ENCODE measurements around the gene RYR2. TPM values are rescaled to one million over a fixed set of nuclear protein-coding genes. Genes with fewer than 3 reads are reported as not detected.

RYR2 gene
- total RNA-seq, 1 experiment from 2014 or later: 0.03 TPM

DNA sequence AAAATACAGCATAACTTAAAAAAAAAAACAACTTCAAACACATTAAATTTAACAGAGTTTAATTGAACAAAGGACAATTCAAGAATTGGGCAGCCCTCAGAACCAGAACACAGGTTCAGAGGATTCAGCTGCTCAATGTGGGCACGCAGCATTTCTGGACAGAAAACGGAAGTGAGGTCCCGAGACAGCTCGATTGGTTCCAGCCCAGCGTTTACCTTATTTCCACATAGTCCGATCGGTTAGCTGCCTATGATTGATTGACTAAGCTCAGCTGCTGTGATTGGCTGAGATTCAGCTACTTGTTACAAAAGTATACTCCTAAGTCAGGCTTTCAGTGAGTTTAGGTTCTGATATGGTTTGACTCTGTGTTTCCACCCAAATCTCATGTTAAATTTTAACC is 815.5 kb downstream of the RYR2 start:
- H3K36me3 ChIP-seq (ENCODE audit: control insufficient read depth, insufficient read depth, low read length): no peaks in the 10 kb centered on the region
- ATAC-seq (no peak), DNase-seq (ENCODE audit: low read depth, low spot score) (no peak)
- no TSS peak for BruUV-seq (replicated peaks)
- H3K27ac ChIP-seq (ENCODE audit: low read length): no peak overlapping the region
- no peaks in the 10 kb centered on the region for H3K4me1 ChIP-seq (ENCODE audit: control insufficient read depth, insufficient read depth, low read length)
- intact Hi-C loops (cut with micrococcal nuclease; ENCODE audit: unreplicated experiment) (no loop called here), in situ Hi-C loops (cut with HindIII; ENCODE audit: low pct_unique_long_range_greater_than_20kb, low sequenced_read_pairs) (no loop called here)
- no peaks in the 10 kb centered on the region for H3K27me3 ChIP-seq (ENCODE audit: control insufficient read depth, insufficient read depth, low read length)
- no peaks in the 10 kb centered on the region for H3K9me3 ChIP-seq (ENCODE audit: control insufficient read depth, insufficient read depth, low read depth, low read length)
- TF ChIP-seq, protein P1, sequence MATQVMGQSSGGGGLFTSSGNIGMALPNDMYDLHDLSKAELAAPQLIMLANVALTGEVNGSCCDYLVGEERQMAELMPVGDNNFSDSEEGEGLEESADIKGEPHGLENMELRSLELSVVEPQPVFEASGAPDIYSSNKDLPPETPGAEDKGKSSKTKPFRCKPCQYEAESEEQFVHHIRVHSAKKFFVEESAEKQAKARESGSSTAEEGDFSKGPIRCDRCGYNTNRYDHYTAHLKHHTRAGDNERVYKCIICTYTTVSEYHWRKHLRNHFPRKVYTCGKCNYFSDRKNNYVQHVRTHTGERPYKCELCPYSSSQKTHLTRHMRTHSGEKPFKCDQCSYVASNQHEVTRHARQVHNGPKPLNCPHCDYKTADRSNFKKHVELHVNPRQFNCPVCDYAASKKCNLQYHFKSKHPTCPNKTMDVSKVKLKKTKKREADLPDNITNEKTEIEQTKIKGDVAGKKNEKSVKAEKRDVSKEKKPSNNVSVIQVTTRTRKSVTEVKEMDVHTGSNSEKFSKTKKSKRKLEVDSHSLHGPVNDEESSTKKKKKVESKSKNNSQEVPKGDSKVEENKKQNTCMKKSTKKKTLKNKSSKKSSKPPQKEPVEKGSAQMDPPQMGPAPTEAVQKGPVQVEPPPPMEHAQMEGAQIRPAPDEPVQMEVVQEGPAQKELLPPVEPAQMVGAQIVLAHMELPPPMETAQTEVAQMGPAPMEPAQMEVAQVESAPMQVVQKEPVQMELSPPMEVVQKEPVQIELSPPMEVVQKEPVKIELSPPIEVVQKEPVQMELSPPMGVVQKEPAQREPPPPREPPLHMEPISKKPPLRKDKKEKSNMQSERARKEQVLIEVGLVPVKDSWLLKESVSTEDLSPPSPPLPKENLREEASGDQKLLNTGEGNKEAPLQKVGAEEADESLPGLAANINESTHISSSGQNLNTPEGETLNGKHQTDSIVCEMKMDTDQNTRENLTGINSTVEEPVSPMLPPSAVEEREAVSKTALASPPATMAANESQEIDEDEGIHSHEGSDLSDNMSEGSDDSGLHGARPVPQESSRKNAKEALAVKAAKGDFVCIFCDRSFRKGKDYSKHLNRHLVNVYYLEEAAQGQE (IDR thresholded peaks at IDR 0.05; ENCODE audit: insufficient read depth in 1 of 2, low read depth in 2 of 2, low read length in 1 of 2): no peak
- TF ChIP-seq TCF7L2 (IDR thresholded peaks at IDR 0.05; ENCODE audit: low read depth, low read length) (no peak), POLR2AphosphoS5 (IDR thresholded peaks at IDR 0.05; ENCODE audit: low read depth, low read length) (no peak), SIN3A (IDR thresholded peaks at IDR 0.05; ENCODE audit: borderline replicate concordance, insufficient read depth, low read depth, low read length) (no peak)
- TF ChIP-seq, protein P2, sequence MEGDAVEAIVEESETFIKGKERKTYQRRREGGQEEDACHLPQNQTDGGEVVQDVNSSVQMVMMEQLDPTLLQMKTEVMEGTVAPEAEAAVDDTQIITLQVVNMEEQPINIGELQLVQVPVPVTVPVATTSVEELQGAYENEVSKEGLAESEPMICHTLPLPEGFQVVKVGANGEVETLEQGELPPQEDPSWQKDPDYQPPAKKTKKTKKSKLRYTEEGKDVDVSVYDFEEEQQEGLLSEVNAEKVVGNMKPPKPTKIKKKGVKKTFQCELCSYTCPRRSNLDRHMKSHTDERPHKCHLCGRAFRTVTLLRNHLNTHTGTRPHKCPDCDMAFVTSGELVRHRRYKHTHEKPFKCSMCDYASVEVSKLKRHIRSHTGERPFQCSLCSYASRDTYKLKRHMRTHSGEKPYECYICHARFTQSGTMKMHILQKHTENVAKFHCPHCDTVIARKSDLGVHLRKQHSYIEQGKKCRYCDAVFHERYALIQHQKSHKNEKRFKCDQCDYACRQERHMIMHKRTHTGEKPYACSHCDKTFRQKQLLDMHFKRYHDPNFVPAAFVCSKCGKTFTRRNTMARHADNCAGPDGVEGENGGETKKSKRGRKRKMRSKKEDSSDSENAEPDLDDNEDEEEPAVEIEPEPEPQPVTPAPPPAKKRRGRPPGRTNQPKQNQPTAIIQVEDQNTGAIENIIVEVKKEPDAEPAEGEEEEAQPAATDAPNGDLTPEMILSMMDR (IDR thresholded peaks at IDR 0.05): no peak
- POLR2A ChIA-PET: no interaction called here
- CTCF ChIA-PET: no interaction called here
- H3K4me3 ChIP-seq (ENCODE audit: low read depth in 2 of 2, low read length in 2 of 2): no peak overlapping the region

DNA sequence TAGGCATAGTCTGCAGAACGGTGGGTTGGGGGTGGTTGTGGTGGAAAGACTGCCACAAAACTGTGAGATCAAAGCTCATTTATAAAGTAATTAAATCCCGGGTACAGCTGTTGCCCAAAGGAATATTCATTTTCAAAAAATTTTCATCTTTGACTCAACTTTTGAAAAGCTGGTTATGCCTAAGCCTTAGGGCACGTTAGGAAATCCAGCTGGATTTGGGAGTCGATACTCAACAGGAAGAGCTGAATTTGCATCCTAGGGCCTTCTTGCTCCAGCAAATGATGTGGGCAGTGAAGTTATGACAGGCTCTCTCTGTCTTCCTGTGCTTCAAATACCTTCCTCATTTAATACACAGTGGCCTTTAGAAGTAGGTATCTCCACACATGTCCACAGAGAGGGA is 817.0 kb downstream of the RYR2 start:
- H3K27me3 ChIP-seq (ENCODE audit: control insufficient read depth, insufficient read depth, low read length): no peaks in the 10 kb centered on the region
- CTCF ChIA-PET: no interaction called here
- POLR2A ChIA-PET: no interaction called here
- DNase-seq (ENCODE audit: low read depth, low spot score) (no peak), ATAC-seq (no peak)
- no TSS peak for BruUV-seq (replicated peaks)
- no peaks in the 10 kb centered on the region for H3K9me3 ChIP-seq (ENCODE audit: control insufficient read depth, insufficient read depth, low read depth, low read length)
- TF ChIP-seq SIN3A (IDR thresholded peaks at IDR 0.05; ENCODE audit: borderline replicate concordance, insufficient read depth, low read depth, low read length) (no peak), TCF7L2 (IDR thresholded peaks at IDR 0.05; ENCODE audit: low read depth, low read length) (no peak), POLR2AphosphoS5 (IDR thresholded peaks at IDR 0.05; ENCODE audit: low read depth, low read length) (no peak)
- TF ChIP-seq, protein P2 (IDR thresholded peaks at IDR 0.05): no peak
- TF ChIP-seq, protein P1 (IDR thresholded peaks at IDR 0.05; ENCODE audit: insufficient read depth in 1 of 2, low read depth in 2 of 2, low read length in 1 of 2): no peak
- in situ Hi-C loops (cut with HindIII; ENCODE audit: low pct_unique_long_range_greater_than_20kb, low sequenced_read_pairs) (no loop called here), intact Hi-C loops (cut with micrococcal nuclease; ENCODE audit: unreplicated experiment) (no loop called here)
- H3K36me3 ChIP-seq (ENCODE audit: control insufficient read depth, insufficient read depth, low read length): no peaks in the 10 kb centered on the region
- no peak overlapping the region for H3K27ac ChIP-seq (ENCODE audit: low read length)
- no peaks in the 10 kb centered on the region for H3K4me1 ChIP-seq (ENCODE audit: control insufficient read depth, insufficient read depth, low read length)
- no peak overlapping the region for H3K4me3 ChIP-seq (ENCODE audit: low read depth in 2 of 2, low read length in 2 of 2)

All from Panc1 (cell line).